HepG2 (cell line): ENCODE data around the gene CAVIN1. TPM values are rescaled to one million over a fixed set of nuclear protein-coding genes. Genes with fewer than 3 reads are reported as not detected.

ENCODE experiments used
- ATF7 ChIP-seq, 2 experiments: fragments of 450-650 bp in 1 of 2; sonication (generic) in 1 of 2; formaldehyde crosslinking in 1 of 2; IDR thresholded peaks; 2 replicates each; pipeline versions ENCODE4 v1.4.0 to v1.6.1; 2016 to 2020; ENCODE audit warnings: antibody characterized with exemption in 1 of 2, mild to moderate bottlenecking in 1 of 2, missing genetic modification reagents in 1 of 2
- ETV5 ChIP-seq: IDR thresholded peaks from 2 replicates; pipeline ENCODE4 v1.6.1; 2018; ENCODE audit warnings: missing biosample characterization, missing genetic modification reagents, inconsistent platforms, borderline replicate concordance
- FOSL2 ChIP-seq: sonication (generic); formaldehyde crosslinking; IDR thresholded peaks from 2 replicates; pipeline ENCODE4 v1.4.0; 2020; ENCODE audit warnings: missing genetic modification reagents
- FOXA1 ChIP-seq, 2 experiments: fragments of 450-650 bp in 1 of 2; sonication (generic) in 1 of 2; formaldehyde crosslinking in 1 of 2; IDR thresholded peaks; 2 replicates each; pipeline versions ENCODE4 v1.4.0 to v1.6.1; 2016 to 2020; ENCODE audit warnings: missing genetic modification reagents in 1 of 2
- FOXA3 ChIP-seq: IDR thresholded peaks from 2 replicates; pipeline ENCODE4 v1.6.1; 2016; ENCODE audit warnings: missing genetic modification reagents, missing compliant biosample characterization
- FOXK1 ChIP-seq: sonication (generic); formaldehyde crosslinking; IDR thresholded peaks from 2 replicates; pipeline ENCODE4 v1.4.0; 2020; ENCODE audit warnings: low read depth, missing genetic modification reagents, borderline replicate concordance
- HCFC1 ChIP-seq: fragments of 150-350 bp; IDR thresholded peaks from 2 replicates; pipeline ENCODE4 v1.6.1; 2014; ENCODE audit warnings: low read depth, low read length
- MTF2 ChIP-seq: sonication (generic); formaldehyde crosslinking; IDR thresholded peaks from 2 replicates; pipeline ENCODE4 v1.5.0; 2020; ENCODE audit warnings: missing genetic modification reagents, borderline replicate concordance
- PAWR ChIP-seq: sonication (generic); formaldehyde crosslinking; IDR thresholded peaks from 2 replicates; pipeline ENCODE4 v1.4.0; 2020; ENCODE audit warnings: missing genetic modification reagents, mild to moderate bottlenecking, borderline replicate concordance
- RFX3 ChIP-seq: IDR thresholded peaks from 2 replicates; pipeline ENCODE4 v1.6.1; 2016; ENCODE audit warnings: missing biosample characterization, missing genetic modification reagents
- RXRB ChIP-seq: IDR thresholded peaks from 2 replicates; pipeline ENCODE4 v1.6.1; 2016; ENCODE audit warnings: borderline replicate concordance, missing genetic modification reagents, missing compliant biosample characterization
- SRF ChIP-seq: IDR thresholded peaks from 2 replicates; pipeline ENCODE4 v1.6.1; 2011; ENCODE audit warnings: mild to moderate bottlenecking, low read depth, low read length, moderate library complexity
- TEF ChIP-seq: sonication (generic); formaldehyde crosslinking; IDR thresholded peaks from 2 replicates; pipeline ENCODE4 v1.5.0; 2020; ENCODE audit warnings: missing genetic modification reagents
- TGIF2 ChIP-seq: IDR thresholded peaks from 2 replicates; pipeline ENCODE4 v1.6.1; 2016; ENCODE audit warnings: control low read depth, missing compliant biosample characterization
- ZFAT ChIP-seq: sonication (generic); formaldehyde crosslinking; conservative IDR thresholded peaks from 2 replicates; pipeline ENCODE4 v1.8.1; 2023; ENCODE audit warnings: missing genetic modification reagents, inconsistent platforms
- ZNF10 ChIP-seq: sonication (generic); formaldehyde crosslinking; IDR thresholded peaks from 2 replicates; pipeline ENCODE4 v1.4.0; 2020; ENCODE audit warnings: mild to moderate bottlenecking, low read depth, missing genetic modification reagents, borderline replicate concordance
- ZNF143 ChIP-seq: sonication (generic); formaldehyde crosslinking; IDR thresholded peaks from 2 replicates; pipeline ENCODE4 v1.4.0; 2020; ENCODE audit warnings: missing genetic modification reagents
- ZNF34 ChIP-seq: sonication (generic); formaldehyde crosslinking; IDR thresholded peaks from 2 replicates; pipeline ENCODE4 v1.4.0; 2020; ENCODE audit warnings: mild to moderate bottlenecking, missing genetic modification reagents, borderline replicate concordance
- ZSCAN22 ChIP-seq: sonication (generic); formaldehyde crosslinking; IDR thresholded peaks from 2 replicates; pipeline ENCODE4 v1.4.0; 2020; ENCODE audit warnings: mild to moderate bottlenecking, missing genetic modification reagents
- polyA plus RNA-seq, 8 experiments: library from polyadenylated mRNA; depleted of rRNA in 3 of 8; stranded (reverse) in 7 of 8; unstranded in 1 of 8; fragments of >200 nt; fragmentation: Illumina TruSeq in 4 of 8; extraction: Trizol in 4 of 8; gene quantifications; 2 replicates each; pipeline versions ENCODE4 v1.2.1 to v1.2.3, GENCODE V29; 2011 to 2016; ENCODE audit warnings: low read depth in 4 of 8, missing spikeins in 1 of 8, mixed read lengths in 1 of 8; ENCODE audit not compliant: insufficient read depth in 1 of 8
- total RNA-seq, 5 experiments: library from RNA; depleted of rRNA; stranded (reverse); fragments of >200 nt; fragmentation: Illumina TruSeq; extraction: Trizol; gene quantifications; 2 replicates each; pipeline ENCODE4 v1.2.3, GENCODE V29; 2016; ENCODE audit warnings: low read depth in 1 of 5
- TF ChIP-seq, protein P1 (sequence below): sonication (generic); formaldehyde crosslinking; IDR thresholded peaks from 2 replicates; pipeline ENCODE4 v1.4.0; 2020; ENCODE audit warnings: missing genetic modification reagents, borderline replicate concordance
- TF ChIP-seq, protein P2 (sequence below), 2 experiments: sonication (generic) in 1 of 2; formaldehyde crosslinking in 1 of 2; IDR thresholded peaks; 2 replicates each; pipeline versions ENCODE4 v1.4.0 to v1.6.1; 2016 to 2020; ENCODE audit warnings: borderline replicate concordance in 1 of 2, low read depth in 1 of 2, mild to moderate bottlenecking in 1 of 2, missing genetic modification reagents in 1 of 2

Gene CAVIN1
- total and polyA plus RNA-seq, 2 of the 13 experiments (the other 11 are each of a cell fraction or from before 2014, with no cell fraction given) = 15.9 to 25.5 TPM

DNA sequence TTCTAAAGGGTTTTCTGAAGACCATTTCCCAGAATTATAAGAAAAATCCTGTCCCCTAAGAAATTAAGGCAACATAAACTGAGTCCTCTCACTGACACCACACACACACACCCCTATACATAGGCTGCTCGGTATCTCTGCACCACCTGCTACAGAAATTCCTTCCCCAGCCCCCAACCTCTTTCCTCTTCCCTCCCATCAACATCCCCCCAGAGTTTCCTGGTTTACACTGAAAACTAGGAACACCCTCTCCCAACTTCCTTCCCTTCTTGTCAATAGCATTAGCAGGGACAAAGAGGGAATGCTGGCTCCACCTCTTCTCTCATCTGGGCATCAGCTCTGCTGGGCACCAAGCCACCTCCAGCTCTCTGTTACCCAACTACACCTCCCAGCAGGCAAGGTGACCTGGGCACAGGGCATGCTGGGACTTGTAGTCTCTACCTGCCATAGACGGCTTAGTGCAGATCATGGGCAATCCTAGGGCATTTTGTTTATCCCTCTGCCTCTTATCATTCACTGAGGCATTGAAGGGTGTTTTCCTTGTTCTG lies 15.7 kb downstream of the CAVIN1 start (continued):
- TF ChIP-seq, protein P1, sequence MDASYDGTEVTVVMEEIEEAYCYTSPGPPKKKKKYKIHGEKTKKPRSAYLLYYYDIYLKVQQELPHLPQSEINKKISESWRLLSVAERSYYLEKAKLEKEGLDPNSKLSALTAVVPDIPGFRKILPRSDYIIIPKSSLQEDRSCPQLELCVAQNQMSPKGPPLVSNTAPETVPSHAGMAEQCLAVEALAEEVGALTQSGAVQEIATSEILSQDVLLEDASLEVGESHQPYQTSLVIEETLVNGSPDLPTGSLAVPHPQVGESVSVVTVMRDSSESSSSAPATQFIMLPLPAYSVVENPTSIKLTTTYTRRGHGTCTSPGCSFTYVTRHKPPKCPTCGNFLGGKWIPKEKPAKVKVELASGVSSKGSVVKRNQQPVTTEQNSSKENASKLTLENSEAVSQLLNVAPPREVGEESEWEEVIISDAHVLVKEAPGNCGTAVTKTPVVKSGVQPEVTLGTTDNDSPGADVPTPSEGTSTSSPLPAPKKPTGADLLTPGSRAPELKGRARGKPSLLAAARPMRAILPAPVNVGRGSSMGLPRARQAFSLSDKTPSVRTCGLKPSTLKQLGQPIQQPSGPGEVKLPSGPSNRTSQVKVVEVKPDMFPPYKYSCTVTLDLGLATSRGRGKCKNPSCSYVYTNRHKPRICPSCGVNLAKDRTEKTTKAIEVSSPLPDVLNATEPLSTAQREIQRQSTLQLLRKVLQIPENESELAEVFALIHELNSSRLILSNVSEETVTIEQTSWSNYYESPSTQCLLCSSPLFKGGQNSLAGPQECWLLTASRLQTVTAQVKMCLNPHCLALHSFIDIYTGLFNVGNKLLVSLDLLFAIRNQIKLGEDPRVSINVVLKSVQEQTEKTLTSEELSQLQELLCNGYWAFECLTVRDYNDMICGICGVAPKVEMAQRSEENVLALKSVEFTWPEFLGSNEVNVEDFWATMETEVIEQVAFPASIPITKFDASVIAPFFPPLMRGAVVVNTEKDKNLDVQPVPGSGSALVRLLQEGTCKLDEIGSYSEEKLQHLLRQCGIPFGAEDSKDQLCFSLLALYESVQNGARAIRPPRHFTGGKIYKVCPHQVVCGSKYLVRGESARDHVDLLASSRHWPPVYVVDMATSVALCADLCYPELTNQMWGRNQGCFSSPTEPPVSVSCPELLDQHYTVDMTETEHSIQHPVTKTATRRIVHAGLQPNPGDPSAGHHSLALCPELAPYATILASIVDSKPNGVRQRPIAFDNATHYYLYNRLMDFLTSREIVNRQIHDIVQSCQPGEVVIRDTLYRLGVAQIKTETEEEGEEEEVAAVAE = no peak
- TF ChIP-seq PAWR (CRISPR knock-in tag) (no peak), HCFC1 (peak; percentile 90), ZNF143 (peak; percentile 97), FOXK1 (CRISPR knock-in tag) (peak; percentile 50; the same call in 1 of the 2 replicates), MTF2 (CRISPR knock-in tag) (no peak), RXRB (CRISPR knock-in tag) (no peak), FOSL2 (CRISPR knock-in tag) (peak; percentile 30; the same call in 1 of the 2 replicates), TGIF2 (CRISPR knock-in tag) (peak; percentile 42; the same call in 1 of the 2 replicates), RFX3 (no peak), ZSCAN22 (CRISPR knock-in tag) (no peak), TEF (no peak), FOXA1 (IDR thresholded peaks at IDR 0.05) (no peak), FOXA1 (CRISPR knock-in tag; IDR thresholded peaks at IDR 0.05) (0 out of 2 replicates have a peak, but pooled peaks have one; percentile 11), ETV5 (CRISPR knock-in tag) (no peak), ZNF10 (CRISPR knock-in tag) (no peak), SRF (no peak), ZNF34 (CRISPR knock-in tag) (no peak), ATF7 (IDR thresholded peaks at IDR 0.05) (no peak), ATF7 (CRISPR knock-in tag; IDR thresholded peaks at IDR 0.05) (no peak), FOXA3 (peak; percentile 35; the same call in 1 of the 2 replicates), ZFAT (no peak)
- TF ChIP-seq, protein P2, sequence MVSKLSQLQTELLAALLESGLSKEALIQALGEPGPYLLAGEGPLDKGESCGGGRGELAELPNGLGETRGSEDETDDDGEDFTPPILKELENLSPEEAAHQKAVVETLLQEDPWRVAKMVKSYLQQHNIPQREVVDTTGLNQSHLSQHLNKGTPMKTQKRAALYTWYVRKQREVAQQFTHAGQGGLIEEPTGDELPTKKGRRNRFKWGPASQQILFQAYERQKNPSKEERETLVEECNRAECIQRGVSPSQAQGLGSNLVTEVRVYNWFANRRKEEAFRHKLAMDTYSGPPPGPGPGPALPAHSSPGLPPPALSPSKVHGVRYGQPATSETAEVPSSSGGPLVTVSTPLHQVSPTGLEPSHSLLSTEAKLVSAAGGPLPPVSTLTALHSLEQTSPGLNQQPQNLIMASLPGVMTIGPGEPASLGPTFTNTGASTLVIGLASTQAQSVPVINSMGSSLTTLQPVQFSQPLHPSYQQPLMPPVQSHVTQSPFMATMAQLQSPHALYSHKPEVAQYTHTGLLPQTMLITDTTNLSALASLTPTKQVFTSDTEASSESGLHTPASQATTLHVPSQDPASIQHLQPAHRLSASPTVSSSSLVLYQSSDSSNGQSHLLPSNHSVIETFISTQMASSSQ (IDR thresholded peaks at IDR 0.05; ENCODE audit: low read depth) = no peak
- TF ChIP-seq, protein P2 (CRISPR knock-in tag; IDR thresholded peaks at IDR 0.05; ENCODE audit: borderline replicate concordance) = no peak
